ENCODE measurements around the gene ZNF367. TPM values are rescaled to one million over a fixed set of nuclear protein-coding genes. Genes with fewer than 3 reads are reported as not detected.

Gene ZNF367
- total RNA-seq, 2 donors from 2014 or later, result 1.0 to 2.6 TPM

DNA sequence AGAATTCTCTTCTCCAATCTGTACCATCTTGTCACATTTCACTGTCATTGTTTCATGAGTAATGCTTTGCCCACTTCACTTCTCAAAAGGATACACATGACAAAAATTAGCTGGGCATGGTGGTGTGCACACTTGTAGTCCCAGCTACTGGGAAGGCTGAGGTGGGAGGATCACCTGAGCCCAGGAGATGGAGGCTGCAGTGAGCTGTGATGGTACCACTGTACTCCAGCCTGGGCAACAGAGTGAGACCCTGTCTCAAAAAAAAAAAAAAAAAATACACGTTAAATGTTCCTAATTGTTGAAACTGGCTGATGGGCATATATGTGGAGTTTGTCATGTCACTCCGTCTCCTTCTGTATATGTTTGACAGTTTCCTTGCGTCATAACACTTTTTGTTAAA is 79.9 kb downstream of the ZNF367 start:
- Histone ChIP-seq H3K27me3 (no peaks in the 10 kb centered on the region), H3K36me3 (replicated peaks in 1 of 2; ENCODE audit: insufficient read depth in 1 of 2, low read depth in 2 of 2) (no peaks in the 10 kb centered on the region), H3K9me3 (no peaks in the 10 kb centered on the region), H3K4me1 (peaks cover 10% of the 10 kb centered on the region), H3K27ac (no peak overlapping the region), H3K4me3 (no peak overlapping the region)
- no peak for DNase-seq
- intact Hi-C loops (cut with DNase I), result no loop called here
- TF ChIP-seq POLR2A (IDR thresholded peaks at IDR 0.05), result no peak
- TF ChIP-seq, protein P1, sequence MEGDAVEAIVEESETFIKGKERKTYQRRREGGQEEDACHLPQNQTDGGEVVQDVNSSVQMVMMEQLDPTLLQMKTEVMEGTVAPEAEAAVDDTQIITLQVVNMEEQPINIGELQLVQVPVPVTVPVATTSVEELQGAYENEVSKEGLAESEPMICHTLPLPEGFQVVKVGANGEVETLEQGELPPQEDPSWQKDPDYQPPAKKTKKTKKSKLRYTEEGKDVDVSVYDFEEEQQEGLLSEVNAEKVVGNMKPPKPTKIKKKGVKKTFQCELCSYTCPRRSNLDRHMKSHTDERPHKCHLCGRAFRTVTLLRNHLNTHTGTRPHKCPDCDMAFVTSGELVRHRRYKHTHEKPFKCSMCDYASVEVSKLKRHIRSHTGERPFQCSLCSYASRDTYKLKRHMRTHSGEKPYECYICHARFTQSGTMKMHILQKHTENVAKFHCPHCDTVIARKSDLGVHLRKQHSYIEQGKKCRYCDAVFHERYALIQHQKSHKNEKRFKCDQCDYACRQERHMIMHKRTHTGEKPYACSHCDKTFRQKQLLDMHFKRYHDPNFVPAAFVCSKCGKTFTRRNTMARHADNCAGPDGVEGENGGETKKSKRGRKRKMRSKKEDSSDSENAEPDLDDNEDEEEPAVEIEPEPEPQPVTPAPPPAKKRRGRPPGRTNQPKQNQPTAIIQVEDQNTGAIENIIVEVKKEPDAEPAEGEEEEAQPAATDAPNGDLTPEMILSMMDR (IDR thresholded peaks at IDR 0.05), result no peak
- ATAC-seq, result no peak
- WGBS, 2 donors, result 91 to 94% methylated on average over 3 of the region's 3 CpGs

Other genes with a start within 250 kb of the ZNF367 start
- under 1 TPM in 1 of 2 donors, not detected in 1; 0.52 TPM for gene HSD17B3, start 116.2 kb downstream of the ZNF367 start, total RNA-seq
- 10 to 100 TPM; 21.5 to 25.1 TPM for gene SLC35D2, start 34.7 kb downstream of the ZNF367 start, total RNA-seq
- gene HABP4, start 31.8 kb upstream of the ZNF367 start, total RNA-seq, result 10 to 100 TPM; 12.2 to 12.5 TPM
- 10 to 100 TPM; 10.9 to 16.1 TPM for gene CDC14B, start 201.5 kb upstream of the ZNF367 start, total RNA-seq
- 1 to 10 TPM; 3.3 to 5.7 TPM for gene PRXL2C, start 236.9 kb upstream of the ZNF367 start, total RNA-seq

All from body of pancreas (tissue), 4 donors.